ENCODE data around the gene FAF2.

GRCh38 chr5:176534640-176535039, 86.5 kb downstream of the FAF2 start:
- TF ChIP-seq POLR2A (IDR thresholded peaks at IDR 0.05): no peak
- no peak for TF ChIP-seq CTCF (IDR thresholded peaks at IDR 0.05)
